Measurements from ENCODE around the gene CALB2.

Gene CALB2

GRCh38 chr16:71389330-71389729, 30.8 kb downstream of the CALB2 start:
- TF ChIP-seq ZFX (IDR thresholded peaks at IDR 0.05): no peak
- TF ChIP-seq CTCF (conservative IDR thresholded peaks at IDR 0.05): no peak
- no peak overlapping the region for H3K27ac ChIP-seq

- no peak for TF ChIP-seq ZFX (IDR thresholded peaks at IDR 0.05)
- TF ChIP-seq CTCF (conservative IDR thresholded peaks at IDR 0.05): no peak
- no peak overlapping the region for H3K27ac ChIP-seq
Observed at GRCh38 chr16:71396594-71396993, 38.1 kb downstream of the CALB2 start.

GRCh38 chr16:71399801-71400563, 41.5 kb downstream of the CALB2 start:
- H3K27ac ChIP-seq: no peak overlapping the region
- TF ChIP-seq ZFX (IDR thresholded peaks at IDR 0.05): no peak
- no peak for TF ChIP-seq CTCF (conservative IDR thresholded peaks at IDR 0.05)

GRCh38 chr16:71402007-71402406, 43.5 kb downstream of the CALB2 start:
- no peak for TF ChIP-seq ZFX (IDR thresholded peaks at IDR 0.05)
- no peak for TF ChIP-seq CTCF (conservative IDR thresholded peaks at IDR 0.05)
- no peak overlapping the region for H3K27ac ChIP-seq

GRCh38 chr16:71402674-71403073, 44.2 kb downstream of the CALB2 start:
- TF ChIP-seq ZFX (IDR thresholded peaks at IDR 0.05) (no peak), CTCF (conservative IDR thresholded peaks at IDR 0.05) (no peak)
- no peak overlapping the region for H3K27ac ChIP-seq

- H3K27ac ChIP-seq: no peak overlapping the region
Observed at GRCh38 chr16:71404364-71404763, 45.8 kb downstream of the CALB2 start.

More at GRCh38 chr16:71404364-71404763, 45.8 kb downstream of the CALB2 start:
- TF ChIP-seq CTCF (conservative IDR thresholded peaks at IDR 0.05) (no peak), ZFX (IDR thresholded peaks at IDR 0.05) (no peak)

Data from C4-2B (cell line).